Activated T-cell treated with anti-CD3 and anti-CD28 coated beads, Interleukin-2, amount 50 U/mL, for 72 hours (primary cell): ENCODE data around the gene EGFL8. TPM values are rescaled to one million over a fixed set of nuclear protein-coding genes. Genes with fewer than 3 reads are reported as not detected.
"Not testable (repeated sequence)": the region's sequence is repeated elsewhere in the genome, so short reads cannot be mapped to it uniquely, and the experiment has no call there.

ENCODE experiments used
- ATAC-seq, 2 donors: fragments of 150-1000 bp; cut with Tn5 transposase; replicated peaks in 1 of 2; 2 replicates each; pipeline ENCODE4 v1.10.0; 2021; ENCODE audit warnings: moderate library complexity in 2 of 2, mild to moderate bottlenecking in 1 of 2
- DNase-seq, 2 donors: peaks; one replicate each; pipeline ENCODE4 v3.0.0; 2021 to 2022; ENCODE audit warnings: mixed read lengths in 1 of 2
- H3K27ac Mint-ChIP-seq: one replicate; pipeline ENCODE4 v1.8.0; 2022; ENCODE audit warnings: mild to moderate bottlenecking, moderate library complexity, mixed read lengths
- H3K27me3 Mint-ChIP-seq: one replicate; pipeline ENCODE4 v1.8.0; 2022; ENCODE audit warnings: low read depth, mixed read lengths
- H3K36me3 Mint-ChIP-seq, 2 donors: one replicate each; pipeline ENCODE4 v1.8.0; 2022; ENCODE audit warnings: mixed read lengths in 2 of 2, mild to moderate bottlenecking in 1 of 2; ENCODE audit not compliant: insufficient read depth in 2 of 2
- H3K4me1 Mint-ChIP-seq: one replicate; pipeline ENCODE4 v1.8.0; 2022; ENCODE audit warnings: low read depth, mixed read lengths
- H3K4me3 Mint-ChIP-seq, 2 donors: one replicate each; pipeline ENCODE4 v1.8.0; 2022; ENCODE audit warnings: mild to moderate bottlenecking in 2 of 2, mixed read lengths in 2 of 2, moderate library complexity in 2 of 2
- H3K9me3 Mint-ChIP-seq, 2 donors: one replicate each; pipeline ENCODE4 v1.8.0; 2022; ENCODE audit warnings: mixed read lengths in 2 of 2
- total RNA-seq, 2 donors: library from RNA; stranded (reverse); gene quantifications; one replicate each; pipeline ENCODE4 v1.2.3, GENCODE V29; 2022

EGFL8 gene
- total RNA-seq, 2 donors from 2014 or later, result 9.6 to 11.2 TPM

GRCh38 chr6:32208996-32209395 lies 44.6 kb downstream of the EGFL8 start:
- no peak for ATAC-seq
- Mint-ChIP-seq H3K36me3 (no peaks in the 10 kb centered on the region), H3K4me3 (no peak overlapping the region), H3K27me3 (peaks cover 6% of the 10 kb centered on the region), H3K27ac (no peak overlapping the region), H3K4me1 (no peaks in the 10 kb centered on the region), H3K9me3 (peaks cover 0 to 2% of the 10 kb centered on the region in 2 donors)
- no peak for DNase-seq

DNA sequence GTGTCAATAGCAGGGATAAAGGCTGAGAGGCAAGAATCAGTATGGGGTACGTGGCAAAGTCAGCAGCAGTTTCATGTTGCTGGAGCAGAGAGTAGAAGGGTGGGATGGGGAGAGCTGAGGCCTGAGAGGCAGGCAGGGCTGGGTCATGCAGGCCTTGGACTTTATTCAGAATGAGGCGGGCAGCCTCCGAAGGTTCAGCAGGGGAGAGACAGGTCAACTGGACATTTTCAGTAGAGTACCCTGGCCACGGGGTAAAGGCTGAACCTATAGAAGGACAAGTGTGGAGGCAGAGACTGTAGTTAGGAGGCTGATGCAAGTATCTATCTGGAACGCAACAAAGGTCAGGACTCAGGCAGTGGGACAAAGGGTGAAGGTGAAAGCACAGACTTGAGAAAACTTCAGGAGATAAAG lies 45.8 kb downstream of the EGFL8 start:
- ATAC-seq (no peak), DNase-seq (no peak)
- H3K4me1 Mint-ChIP-seq, result no peaks in the 10 kb centered on the region
- no peaks in the 10 kb centered on the region for H3K36me3 Mint-ChIP-seq
- H3K9me3 Mint-ChIP-seq, result peaks cover 0 to 2% of the 10 kb centered on the region in 2 donors
- H3K4me3 Mint-ChIP-seq, result no peak overlapping the region
- no peak overlapping the region for H3K27ac Mint-ChIP-seq
- no peaks in the 10 kb centered on the region for H3K27me3 Mint-ChIP-seq

- ATAC-seq, H3K4me1 Mint-ChIP-seq, H3K4me3 Mint-ChIP-seq: not testable (repeated sequence)
Measured at GRCh38 chr6:32211432-32211831, 47.0 kb downstream of the EGFL8 start.

GRCh38 chr6:32212076-32212760 lies 47.8 kb downstream of the EGFL8 start:
- Mint-ChIP-seq H3K4me1 (no peaks in the 10 kb centered on the region), H3K27me3 (no peaks in the 10 kb centered on the region), H3K36me3 (no peaks in the 10 kb centered on the region), H3K27ac (no peak overlapping the region), H3K9me3 (no peaks in the 10 kb centered on the region), H3K4me3 (no peak overlapping the region)
- ATAC-seq (no peak), DNase-seq (no peak)

More at GRCh38 chr6:32211432-32211831, 47.0 kb downstream of the EGFL8 start:
- not testable (repeated sequence) for H3K27ac Mint-ChIP-seq, H3K36me3 Mint-ChIP-seq, H3K27me3 Mint-ChIP-seq, H3K9me3 Mint-ChIP-seq, DNase-seq

GRCh38 chr6:32213649-32214048 lies 49.3 kb downstream of the EGFL8 start:
- ATAC-seq (no peak), DNase-seq (no peak)
- H3K27me3 Mint-ChIP-seq, result no peaks in the 10 kb centered on the region
- no peaks in the 10 kb centered on the region for H3K4me1 Mint-ChIP-seq
- H3K9me3 Mint-ChIP-seq, result no peaks in the 10 kb centered on the region
- no peak overlapping the region for H3K27ac Mint-ChIP-seq
- no peaks in the 10 kb centered on the region for H3K36me3 Mint-ChIP-seq
- H3K4me3 Mint-ChIP-seq, result no peak overlapping the region

DNA sequence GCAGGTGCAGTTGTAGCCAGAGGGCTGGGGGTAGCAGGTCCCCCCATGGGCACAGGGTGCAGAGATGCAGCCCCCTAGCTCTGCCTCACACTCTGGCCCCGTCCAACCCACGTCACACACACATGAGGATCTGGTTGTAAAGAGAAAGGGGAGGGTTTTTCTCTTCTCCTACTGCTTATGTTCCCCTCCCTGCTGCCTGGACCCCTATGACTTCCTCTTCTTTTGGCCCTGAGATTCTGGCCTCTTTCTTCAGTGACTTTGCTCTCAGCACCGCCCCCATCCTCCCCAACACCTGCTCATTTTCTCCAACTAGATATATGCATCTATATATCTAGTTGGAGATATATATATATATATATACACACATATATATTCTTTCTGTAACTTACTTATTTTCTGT lies 49.7 kb downstream of the EGFL8 start:
- DNase-seq (no peak), ATAC-seq (no peak)
- Mint-ChIP-seq H3K4me1 (no peaks in the 10 kb centered on the region), H3K27me3 (no peaks in the 10 kb centered on the region), H3K36me3 (no peaks in the 10 kb centered on the region), H3K9me3 (no peaks in the 10 kb centered on the region), H3K27ac (no peak overlapping the region), H3K4me3 (no peak overlapping the region)

- ATAC-seq, result no peak
- Mint-ChIP-seq H3K27ac (no peak overlapping the region), H3K4me1 (no peaks in the 10 kb centered on the region), H3K9me3 (no peaks in the 10 kb centered on the region), H3K36me3 (no peaks in the 10 kb centered on the region), H3K27me3 (no peaks in the 10 kb centered on the region), H3K4me3 (no peak overlapping the region)
- no peak for DNase-seq
Measured at GRCh38 chr6:32215617-32216016, 51.2 kb downstream of the EGFL8 start.

GRCh38 chr6:32216285-32216684 lies 51.9 kb downstream of the EGFL8 start:
- H3K9me3 Mint-ChIP-seq, result no peaks in the 10 kb centered on the region
- H3K4me3 Mint-ChIP-seq, result no peak overlapping the region
- no peaks in the 10 kb centered on the region for H3K4me1 Mint-ChIP-seq
- no peak for DNase-seq
- no peaks in the 10 kb centered on the region for H3K27me3 Mint-ChIP-seq
- H3K36me3 Mint-ChIP-seq, result no peaks in the 10 kb centered on the region
- H3K27ac Mint-ChIP-seq, result no peak overlapping the region
- no peak for ATAC-seq

DNA sequence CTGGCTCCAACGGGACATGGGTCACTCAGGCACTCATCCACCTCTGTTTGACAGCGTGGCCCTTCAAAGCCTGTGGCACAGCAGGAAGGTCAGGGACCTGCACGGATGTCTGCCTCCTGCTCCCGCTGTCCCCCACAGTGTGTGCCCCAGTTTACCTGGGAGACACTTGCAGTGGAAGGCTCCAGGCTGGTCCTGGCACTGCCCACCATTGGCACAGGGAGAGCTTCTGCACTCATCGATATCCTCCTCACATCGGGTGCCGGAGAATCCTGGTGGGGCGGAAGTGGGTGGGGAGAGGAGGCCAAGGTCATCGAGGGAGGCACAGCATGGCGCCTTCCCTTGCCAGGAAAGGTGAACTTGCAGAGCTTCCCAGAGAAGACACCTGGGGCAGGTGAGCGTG lies 52.6 kb downstream of the EGFL8 start:
- no peaks in the 10 kb centered on the region for H3K9me3 Mint-ChIP-seq
- no peaks in the 10 kb centered on the region for H3K27me3 Mint-ChIP-seq
- H3K4me1 Mint-ChIP-seq, result no peaks in the 10 kb centered on the region
- H3K27ac Mint-ChIP-seq, result no peak overlapping the region
- ATAC-seq, result no peak
- no peak overlapping the region for H3K4me3 Mint-ChIP-seq
- DNase-seq, result no peak
- no peaks in the 10 kb centered on the region for H3K36me3 Mint-ChIP-seq

Other genes starting within 250 kb of the EGFL8 start
- gene C2, start 236.9 kb upstream of the EGFL8 start, total RNA-seq, result 1 to 10 TPM; 3.4 to 5.1 TPM
- 1 to 10 TPM; 1.1 to 3.5 TPM for gene CFB, start 218.5 kb upstream of the EGFL8 start, total RNA-seq
- gene NELFE, start 205.6 kb upstream of the EGFL8 start, total RNA-seq, result 10 to 100 TPM; 65.0 to 71.5 TPM
- 10 to 100 TPM; 75.7 to 79.7 TPM for gene SKIC2, start 205.4 kb upstream of the EGFL8 start, total RNA-seq
- gene DXO, start 192.5 kb upstream of the EGFL8 start, total RNA-seq, result 10 to 100 TPM; 23.3 to 34.7 TPM
- 1 to 10 TPM; 6.9 to 7.6 TPM for gene C4A, start 182.5 kb upstream of the EGFL8 start, total RNA-seq
- 1 to 10 TPM; 4.9 to 6.4 TPM for gene C4B, start 149.8 kb upstream of the EGFL8 start, total RNA-seq
- 1 to 10 TPM; 1.1 to 1.3 TPM for gene CYP21A2, start 126.2 kb upstream of the EGFL8 start, total RNA-seq
- gene TNXB, start 55.3 kb upstream of the EGFL8 start, total RNA-seq, result 10 to 100 TPM; 10.9 to 15.0 TPM
- gene ATF6B, start 36.3 kb upstream of the EGFL8 start, total RNA-seq, result 100 to 1,000 TPM in 1 of 2 donors, 10 to 100 TPM in 1; 99.9 to 105 TPM
- 1 to 10 TPM; 6.9 to 9.1 TPM for gene FKBPL, start 34.3 kb upstream of the EGFL8 start, total RNA-seq
- 1 to 10 TPM in 1 of 2 donors, under 1 TPM in 1; 0.83 to 1.2 TPM for gene PRRT1, start 12.7 kb upstream of the EGFL8 start, total RNA-seq
- 10 to 100 TPM; 17.9 to 18.2 TPM for gene PPT2, start 10.5 kb upstream of the EGFL8 start, total RNA-seq
- 10 to 100 TPM; 29.6 to 30.4 TPM for gene AGPAT1, start 11.5 kb downstream of the EGFL8 start, total RNA-seq
- 10 to 100 TPM; 45.0 to 49.2 TPM for gene RNF5, start 13.8 kb downstream of the EGFL8 start, total RNA-seq
- 10 to 100 TPM; 39.0 to 48.0 TPM for gene AGER, start 19.7 kb downstream of the EGFL8 start, total RNA-seq
- 100 to 1,000 TPM in 1 of 2 donors, 10 to 100 TPM in 1; 98.3 to 104 TPM for gene PBX2, start 25.6 kb downstream of the EGFL8 start, total RNA-seq
- 100 to 1,000 TPM; 192 to 213 TPM for gene GPSM3, start 28.0 kb downstream of the EGFL8 start, total RNA-seq
- gene NOTCH4, start 59.5 kb downstream of the EGFL8 start, total RNA-seq, result under 1 TPM; 0.63 to 0.79 TPM
- gene TSBP1, start 207.3 kb downstream of the EGFL8 start, total RNA-seq, result not detected
- gene BTNL2, start 242.6 kb downstream of the EGFL8 start, total RNA-seq, result not detected